Chondrocyte (in vitro differentiated cells): ENCODE results near the gene SERPINA12. TPM values are rescaled to one million over a fixed set of nuclear protein-coding genes. Genes with fewer than 3 reads are reported as not detected.

Experiments
- DNase-seq: peaks from one replicate; pipeline ENCODE4 v3.0.0; 2021; ENCODE audit warnings: mixed read lengths, low spot score
- H3K27ac Mint-ChIP-seq: one replicate; pipeline ENCODE4 v1.8.0; 2021; ENCODE audit warnings: mild to moderate bottlenecking, moderate library complexity, mixed read lengths; ENCODE audit not compliant: unreplicated experiment
- H3K27me3 Mint-ChIP-seq: 2 replicates; pipeline ENCODE4 v1.8.0; 2021; ENCODE audit warnings: low read depth, mixed read lengths
- H3K36me3 Mint-ChIP-seq: 2 replicates; pipeline ENCODE4 v1.8.0; 2021; ENCODE audit warnings: low read depth, mixed read lengths
- H3K4me1 Mint-ChIP-seq: 2 replicates; pipeline ENCODE4 v1.8.0; 2021; ENCODE audit warnings: low read depth, mild to moderate bottlenecking, mixed read lengths
- H3K4me3 Mint-ChIP-seq: one replicate; pipeline ENCODE4 v1.8.0; 2021; ENCODE audit warnings: mild to moderate bottlenecking, moderate library complexity, mixed read lengths; ENCODE audit not compliant: unreplicated experiment
- H3K9me3 Mint-ChIP-seq: 2 replicates; pipeline ENCODE4 v1.8.0; 2021; ENCODE audit warnings: low read depth, mixed read lengths
- CTCF ChIP-seq: fragments of 200-600 bp; sonication (generic); IDR thresholded peaks from 2 replicates; pipeline ENCODE4 v1.5.0; 2021; ENCODE audit warnings: antibody characterized with exemption, mild to moderate bottlenecking, moderate library complexity
- total RNA-seq: library from RNA; stranded (reverse); gene quantifications from 3 replicates; pipeline ENCODE4 v1.2.1, GENCODE V29; 2021

SERPINA12 gene
- total RNA-seq, 1 donor from 2014 or later = not detected

- H3K27ac Mint-ChIP-seq = no peak overlapping the region
- DNase-seq = no peak
- H3K4me1 Mint-ChIP-seq = no peaks in the 10 kb centered on the region
- no peaks in the 10 kb centered on the region for H3K36me3 Mint-ChIP-seq
- H3K9me3 Mint-ChIP-seq = peaks cover 18% of the 10 kb centered on the region
- peaks cover 58% of the 10 kb centered on the region for H3K27me3 Mint-ChIP-seq
- H3K4me3 Mint-ChIP-seq = no peak overlapping the region
- no peak for TF ChIP-seq CTCF
These were observed 58.0 kb downstream of the SERPINA12 start for GRCh38 chr14:94451091-94451771.

- Mint-ChIP-seq H3K27ac (no peak overlapping the region), H3K36me3 (no peaks in the 10 kb centered on the region), H3K27me3 (peaks cover 61% of the 10 kb centered on the region), H3K4me1 (no peaks in the 10 kb centered on the region), H3K9me3 (peaks cover 13% of the 10 kb centered on the region), H3K4me3 (no peak overlapping the region)
- TF ChIP-seq CTCF = no peak
- no peak for DNase-seq
These were observed 58.6 kb downstream of the SERPINA12 start for GRCh38 chr14:94450722-94451090.

- H3K4me1 Mint-ChIP-seq = no peaks in the 10 kb centered on the region
- no peak for DNase-seq
- H3K9me3 Mint-ChIP-seq = peaks cover 10% of the 10 kb centered on the region
- H3K36me3 Mint-ChIP-seq = no peaks in the 10 kb centered on the region
- H3K4me3 Mint-ChIP-seq = no peak overlapping the region
- no peak overlapping the region for H3K27ac Mint-ChIP-seq
- no peak for TF ChIP-seq CTCF
- H3K27me3 Mint-ChIP-seq = peaks cover 60% of the 10 kb centered on the region
These were observed 59.3 kb downstream of the SERPINA12 start for GRCh38 chr14:94449930-94450329.

GRCh38 chr14:94448071-94448808 is 61.0 kb downstream of the SERPINA12 start:
- TF ChIP-seq CTCF = no peak
- Mint-ChIP-seq H3K4me1 (no peaks in the 10 kb centered on the region), H3K36me3 (no peaks in the 10 kb centered on the region), H3K27me3 (peaks cover 57% of the 10 kb centered on the region), H3K4me3 (no peak overlapping the region), H3K9me3 (no peaks in the 10 kb centered on the region), H3K27ac (no peak overlapping the region)
- DNase-seq = no peak

GRCh38 chr14:94447206-94447605 is 62.1 kb downstream of the SERPINA12 start:
- H3K9me3 Mint-ChIP-seq = no peaks in the 10 kb centered on the region
- H3K4me1 Mint-ChIP-seq = no peaks in the 10 kb centered on the region
- H3K4me3 Mint-ChIP-seq = no peak overlapping the region
- no peaks in the 10 kb centered on the region for H3K36me3 Mint-ChIP-seq
- TF ChIP-seq CTCF = no peak
- H3K27ac Mint-ChIP-seq = no peak overlapping the region
- H3K27me3 Mint-ChIP-seq = peaks cover 47% of the 10 kb centered on the region
- DNase-seq = no peak
